ENCODE data around the gene ZNF638.

DNA sequence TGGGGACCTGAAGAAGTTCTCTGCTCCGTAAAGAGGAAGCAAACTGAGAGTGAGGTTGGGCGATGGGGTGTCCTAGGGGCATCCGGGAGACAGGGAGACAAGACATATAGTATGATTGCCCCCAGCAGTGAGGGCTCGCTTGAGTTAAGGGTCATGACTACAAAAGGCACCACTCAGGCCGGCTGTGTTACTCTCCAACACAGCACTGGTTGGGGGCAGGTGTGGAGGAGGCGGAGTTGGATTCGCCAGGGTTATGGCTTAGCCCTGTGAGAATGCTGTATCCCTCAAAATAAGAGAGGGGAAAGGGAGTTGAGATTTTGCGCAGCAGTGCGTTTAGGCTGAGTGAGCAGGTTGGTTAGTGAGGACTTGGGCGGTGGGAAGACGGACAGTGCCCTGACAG lies 133.8 kb downstream of the ZNF638 start:
- no peak for TF ChIP-seq CTCF (IDR thresholded peaks at IDR 0.05 in 2 of 3, conservative IDR thresholded peaks at IDR 0.05 in 1 of 3; ENCODE audit: borderline replicate concordance in 1 of 3, insufficient read depth in 1 of 3, low read depth in 2 of 3, low read length in 2 of 3)
- TF ChIP-seq, protein P1, sequence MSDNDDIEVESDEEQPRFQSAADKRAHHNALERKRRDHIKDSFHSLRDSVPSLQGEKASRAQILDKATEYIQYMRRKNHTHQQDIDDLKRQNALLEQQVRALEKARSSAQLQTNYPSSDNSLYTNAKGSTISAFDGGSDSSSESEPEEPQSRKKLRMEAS (IDR thresholded peaks at IDR 0.05), result no peak
- TF ChIP-seq, protein P2, sequence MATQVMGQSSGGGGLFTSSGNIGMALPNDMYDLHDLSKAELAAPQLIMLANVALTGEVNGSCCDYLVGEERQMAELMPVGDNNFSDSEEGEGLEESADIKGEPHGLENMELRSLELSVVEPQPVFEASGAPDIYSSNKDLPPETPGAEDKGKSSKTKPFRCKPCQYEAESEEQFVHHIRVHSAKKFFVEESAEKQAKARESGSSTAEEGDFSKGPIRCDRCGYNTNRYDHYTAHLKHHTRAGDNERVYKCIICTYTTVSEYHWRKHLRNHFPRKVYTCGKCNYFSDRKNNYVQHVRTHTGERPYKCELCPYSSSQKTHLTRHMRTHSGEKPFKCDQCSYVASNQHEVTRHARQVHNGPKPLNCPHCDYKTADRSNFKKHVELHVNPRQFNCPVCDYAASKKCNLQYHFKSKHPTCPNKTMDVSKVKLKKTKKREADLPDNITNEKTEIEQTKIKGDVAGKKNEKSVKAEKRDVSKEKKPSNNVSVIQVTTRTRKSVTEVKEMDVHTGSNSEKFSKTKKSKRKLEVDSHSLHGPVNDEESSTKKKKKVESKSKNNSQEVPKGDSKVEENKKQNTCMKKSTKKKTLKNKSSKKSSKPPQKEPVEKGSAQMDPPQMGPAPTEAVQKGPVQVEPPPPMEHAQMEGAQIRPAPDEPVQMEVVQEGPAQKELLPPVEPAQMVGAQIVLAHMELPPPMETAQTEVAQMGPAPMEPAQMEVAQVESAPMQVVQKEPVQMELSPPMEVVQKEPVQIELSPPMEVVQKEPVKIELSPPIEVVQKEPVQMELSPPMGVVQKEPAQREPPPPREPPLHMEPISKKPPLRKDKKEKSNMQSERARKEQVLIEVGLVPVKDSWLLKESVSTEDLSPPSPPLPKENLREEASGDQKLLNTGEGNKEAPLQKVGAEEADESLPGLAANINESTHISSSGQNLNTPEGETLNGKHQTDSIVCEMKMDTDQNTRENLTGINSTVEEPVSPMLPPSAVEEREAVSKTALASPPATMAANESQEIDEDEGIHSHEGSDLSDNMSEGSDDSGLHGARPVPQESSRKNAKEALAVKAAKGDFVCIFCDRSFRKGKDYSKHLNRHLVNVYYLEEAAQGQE (IDR thresholded peaks at IDR 0.05; ENCODE audit: low read depth), result no peak
